Activated effector memory CD4-positive, alpha-beta T cell treated with Interleukin-2 at 50 U/mL for 16 hours (primary cell): Measurements from ENCODE around the gene TRA2B.

Experiments
- DNase-seq: peaks from one replicate; pipeline ENCODE4 v3.0.0-alpha.2; 2020

The TRA2B gene

DNA sequence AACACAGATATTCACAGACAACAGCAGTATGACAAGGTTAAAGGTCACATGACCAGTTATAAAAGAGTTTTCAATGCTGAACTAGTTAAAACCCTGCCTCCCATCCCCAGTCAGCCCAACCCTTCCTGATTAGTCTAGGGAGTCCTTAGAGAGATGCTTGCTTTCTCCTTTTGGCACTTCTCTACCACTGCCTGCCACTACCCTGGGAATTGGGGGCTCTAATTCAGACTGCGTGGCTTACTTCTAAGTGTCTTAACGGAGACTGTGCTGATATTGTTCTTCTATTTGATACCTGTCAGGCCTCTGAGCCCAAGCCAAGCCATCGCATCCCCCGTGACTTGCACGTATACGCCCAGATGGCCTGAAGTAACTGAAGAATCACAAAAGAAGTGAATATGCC, 11.7 kb upstream of the TRA2B start:
- DNase-seq, result no peak

GRCh38 chr3:185948292-185948691, 10.5 kb upstream of the TRA2B start:
- DNase-seq, result no peak

- DNase-seq, result no peak
Measured at GRCh38 chr3:185943760-185944106, 5.9 kb upstream of the TRA2B start.

GRCh38 chr3:185942907-185943759, 5.3 kb upstream of the TRA2B start:
- peak; percentile 78 for DNase-seq

- DNase-seq, result no peak
Measured at GRCh38 chr3:185942396-185942795, 4.6 kb upstream of the TRA2B start.

- DNase-seq, result no peak
Measured at GRCh38 chr3:185940951-185941350, 3.1 kb upstream of the TRA2B start.

- DNase-seq, result no peak
Measured at GRCh38 chr3:185939721-185940120, 1.9 kb upstream of the TRA2B start.

GRCh38 chr3:185936814-185937688, 763 bp downstream of the TRA2B start:
- DNase-seq, result peak; percentile 81

GRCh38 chr3:185936273-185936629, 1.6 kb downstream of the TRA2B start:
- DNase-seq, result no peak

- DNase-seq, result no peak
Measured at GRCh38 chr3:185935465-185936272, 2.1 kb downstream of the TRA2B start.

DNA sequence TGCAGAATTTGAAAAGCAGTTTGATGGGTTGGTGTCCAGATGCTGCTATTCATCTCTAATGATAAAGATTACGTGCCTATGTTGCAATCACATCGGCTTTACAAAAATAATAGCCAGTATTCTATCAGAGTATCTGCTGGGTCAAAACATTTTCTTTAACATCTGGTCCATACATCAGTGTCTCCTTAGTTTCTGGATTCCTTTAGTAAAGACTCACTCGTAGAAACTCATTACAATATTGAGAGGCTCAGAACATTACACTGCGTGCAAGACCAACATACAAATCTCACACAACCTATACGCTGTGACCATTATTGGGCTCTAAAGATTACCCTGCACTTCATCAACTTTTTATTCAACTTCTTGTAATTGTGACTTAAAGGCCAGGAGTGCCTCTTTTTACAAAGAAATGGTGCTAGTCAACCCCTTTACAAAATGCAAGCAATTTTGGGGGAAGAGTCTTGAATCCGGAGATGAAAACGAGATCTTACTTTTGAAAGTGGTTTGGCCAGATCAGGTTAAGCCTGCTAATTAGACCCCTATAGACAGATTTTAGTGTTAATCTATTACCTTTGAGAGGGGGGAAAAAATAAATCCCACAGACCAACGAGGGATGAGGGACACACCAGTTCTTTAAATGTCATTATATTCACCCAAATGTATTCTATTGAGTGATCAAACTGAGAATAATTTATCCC, 2.9 kb downstream of the TRA2B start:
- no peak for DNase-seq

DNA sequence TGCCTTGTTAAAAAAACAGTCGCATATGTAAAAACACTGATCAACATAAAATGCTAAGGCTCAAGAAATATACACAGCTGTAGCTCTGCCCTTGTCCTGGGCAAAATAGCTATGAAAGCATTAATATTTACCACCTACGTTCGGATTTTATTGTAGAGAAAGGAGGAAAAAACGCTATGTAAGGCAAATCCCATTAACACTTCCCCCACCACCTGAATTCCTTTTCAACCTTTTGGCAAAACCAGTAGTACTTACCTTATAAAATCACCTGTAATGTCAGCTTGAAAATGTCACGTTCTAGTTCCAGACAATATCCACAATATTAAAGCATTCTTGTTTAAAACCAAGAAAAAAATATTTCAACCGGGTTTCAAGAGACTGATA, 3.6 kb downstream of the TRA2B start:
- DNase-seq, result no peak

- no peak for DNase-seq
Measured at GRCh38 chr3:185933374-185934173, 4.2 kb downstream of the TRA2B start.

GRCh38 chr3:185931777-185932612, 5.8 kb downstream of the TRA2B start:
- DNase-seq, result no peak

GRCh38 chr3:185930393-185931107, 7.3 kb downstream of the TRA2B start:
- no peak for DNase-seq

GRCh38 chr3:185929192-185930151, 8.3 kb downstream of the TRA2B start:
- DNase-seq, result no peak

DNA sequence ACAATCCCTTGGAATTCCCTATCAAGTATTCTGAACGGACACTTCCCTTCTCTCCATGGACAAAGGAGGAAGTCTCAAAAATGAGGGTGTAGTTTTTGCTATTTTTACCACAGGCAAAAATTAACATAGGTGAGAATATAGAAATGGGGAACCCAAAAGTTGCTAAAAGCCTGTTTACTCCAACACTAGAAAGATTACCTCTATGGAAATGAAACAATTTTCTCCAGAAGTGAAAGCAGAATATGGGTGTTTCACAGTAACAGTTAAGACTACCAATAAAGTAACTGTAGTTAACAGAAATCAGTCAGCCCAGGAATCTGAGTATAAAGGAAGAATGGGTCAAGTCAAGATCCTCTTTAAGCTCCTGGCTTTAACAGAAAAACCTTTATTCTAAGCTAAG, 9.3 kb downstream of the TRA2B start:
- DNase-seq, result no peak

GRCh38 chr3:185927501-185928200, 10.2 kb downstream of the TRA2B start:
- DNase-seq, result no peak
